ENCODE data around the gene ANKRD11.
"Not testable (repeated sequence)": the region's sequence is repeated elsewhere in the genome, so short reads cannot be mapped to it uniquely, and the experiment has no call there.

ANKRD11 gene

DNA sequence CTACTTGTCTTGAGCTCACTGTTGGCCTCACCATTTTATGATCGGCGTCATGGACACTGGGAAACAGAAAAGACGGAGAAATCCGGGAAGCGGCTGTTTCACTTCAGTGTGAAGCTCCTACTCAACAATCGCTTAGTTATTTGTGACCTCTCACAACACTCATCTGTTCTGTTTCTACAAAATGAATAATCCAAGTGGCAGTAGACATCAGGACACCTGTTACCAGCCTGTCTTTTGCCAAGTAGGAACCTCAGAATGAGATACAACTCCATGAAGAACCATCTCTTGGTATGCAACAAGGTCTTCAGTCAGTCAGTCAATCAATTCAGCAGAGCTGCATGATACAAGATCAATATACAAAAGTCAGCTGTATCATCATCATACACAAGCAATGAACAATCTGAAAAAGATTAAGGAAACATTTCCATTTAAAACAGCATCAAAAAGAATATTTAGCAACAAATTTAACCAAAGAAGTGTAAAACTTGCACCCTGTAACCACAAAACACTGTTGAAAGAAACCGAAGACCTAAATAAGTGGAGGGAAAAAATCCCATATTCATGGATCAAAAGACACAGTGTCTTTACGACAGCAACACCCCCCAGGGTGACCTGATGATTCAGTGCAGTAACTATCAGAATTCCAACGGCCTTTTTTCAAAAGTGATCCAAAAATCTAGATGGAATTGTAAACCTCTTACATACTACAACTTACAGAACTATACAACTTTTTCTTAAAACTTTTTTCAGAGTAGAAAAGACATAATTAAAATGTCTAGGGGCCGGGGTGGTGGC is 63.4 kb downstream of the ANKRD11 start:
- DNase-seq: no peak

DNA sequence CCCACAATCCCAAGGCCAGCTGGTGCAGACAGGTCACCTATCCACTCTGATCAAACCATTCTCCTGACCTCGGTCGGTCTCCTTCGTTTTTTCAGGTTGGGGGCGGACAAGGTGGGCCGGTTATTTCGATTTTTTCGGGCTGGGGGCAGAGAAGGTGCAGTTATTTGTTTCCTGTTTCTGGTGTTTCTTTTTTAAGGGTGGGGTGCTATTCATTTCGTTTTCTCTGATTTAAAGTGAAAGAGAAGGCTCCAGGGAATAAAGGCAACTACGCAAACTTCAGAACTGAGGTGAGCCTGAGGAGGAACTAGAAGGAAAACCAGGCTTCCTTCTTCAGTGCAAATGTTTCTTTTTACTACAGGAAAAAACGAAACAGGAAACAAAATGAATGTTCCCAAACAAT is 64.8 kb downstream of the ANKRD11 start:
- DNase-seq: no peak

DNA sequence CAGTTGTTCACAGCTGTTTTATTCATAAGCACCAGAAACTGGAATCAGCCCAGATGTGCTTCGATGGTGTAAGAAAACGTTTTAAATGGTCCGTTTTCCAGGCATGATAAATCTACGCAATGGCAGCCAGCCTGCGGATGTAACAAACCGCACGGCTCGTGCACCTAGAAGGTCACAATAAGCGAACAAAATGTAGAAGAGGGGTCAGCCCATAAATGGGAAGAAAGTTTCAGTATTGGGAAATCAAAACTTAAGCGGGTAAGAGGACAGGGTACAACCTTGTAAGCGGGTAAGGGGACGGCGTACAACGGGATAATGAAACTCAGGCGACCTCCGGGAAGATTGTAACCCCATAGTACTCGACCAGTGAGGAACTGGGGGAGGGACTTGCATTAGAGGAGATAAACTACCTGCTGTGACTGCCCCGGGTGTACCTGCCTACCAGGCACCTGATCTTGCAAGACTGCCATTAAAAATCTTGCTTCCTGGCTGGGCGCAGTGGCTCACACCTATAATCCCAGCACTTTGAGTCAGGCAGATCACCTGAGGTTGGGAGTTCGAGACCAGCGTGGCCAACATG is 66.6 kb downstream of the ANKRD11 start:
- no peak for DNase-seq

DNA sequence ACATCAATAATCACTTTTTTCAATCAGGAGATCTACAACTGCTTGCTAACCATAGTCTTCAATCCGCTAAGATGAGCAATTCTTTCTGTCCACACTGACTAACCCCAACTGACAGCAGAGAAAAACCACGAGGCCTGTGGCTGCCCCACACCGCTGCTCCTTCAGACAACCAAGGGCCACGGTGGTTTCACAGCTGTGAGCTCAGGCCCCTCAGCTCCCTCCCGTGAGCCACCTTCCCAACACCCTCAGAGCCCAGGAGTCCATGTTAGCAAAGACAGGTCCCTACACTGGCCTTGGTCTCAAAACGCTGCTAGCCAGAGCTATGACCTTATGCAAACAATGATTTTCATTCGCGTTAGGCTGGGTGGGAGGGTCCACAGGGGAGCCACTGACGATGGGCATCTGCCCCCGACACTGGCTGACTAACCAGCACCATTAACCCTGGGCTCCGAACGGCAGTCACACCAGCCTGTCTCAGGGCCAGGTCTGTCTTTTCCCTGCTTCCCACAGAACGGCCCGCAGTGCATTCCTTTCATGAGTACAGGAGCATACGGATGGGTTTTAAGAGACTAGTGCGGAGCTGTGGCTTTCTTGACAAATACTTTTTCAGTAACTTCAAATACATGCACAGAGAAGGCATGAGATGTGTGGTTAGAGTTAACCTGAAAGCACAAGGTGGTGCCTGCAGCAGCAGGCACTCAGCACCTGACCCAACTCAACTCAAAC is 67.3 kb downstream of the ANKRD11 start:
- peak; percentile 74 for DNase-seq

DNA sequence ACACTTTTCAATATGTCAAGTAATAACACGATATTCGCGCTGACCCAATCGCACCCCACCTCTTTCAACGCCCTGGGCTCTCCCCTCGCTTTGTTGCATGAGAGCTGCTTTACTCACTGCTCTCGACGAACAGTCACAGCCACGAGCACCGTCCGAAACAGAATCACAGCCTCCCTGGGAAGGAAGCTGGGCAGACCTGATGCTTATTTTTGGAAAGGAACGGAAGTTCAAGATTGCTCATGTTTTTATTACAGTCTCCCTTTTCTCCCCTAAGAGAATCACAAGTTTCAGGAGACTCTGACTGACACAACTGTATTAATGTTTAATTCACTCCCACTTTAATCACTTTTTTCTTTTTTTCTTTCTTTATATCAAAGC is 67.8 kb downstream of the ANKRD11 start:
- DNase-seq: peak; percentile 57

DNA sequence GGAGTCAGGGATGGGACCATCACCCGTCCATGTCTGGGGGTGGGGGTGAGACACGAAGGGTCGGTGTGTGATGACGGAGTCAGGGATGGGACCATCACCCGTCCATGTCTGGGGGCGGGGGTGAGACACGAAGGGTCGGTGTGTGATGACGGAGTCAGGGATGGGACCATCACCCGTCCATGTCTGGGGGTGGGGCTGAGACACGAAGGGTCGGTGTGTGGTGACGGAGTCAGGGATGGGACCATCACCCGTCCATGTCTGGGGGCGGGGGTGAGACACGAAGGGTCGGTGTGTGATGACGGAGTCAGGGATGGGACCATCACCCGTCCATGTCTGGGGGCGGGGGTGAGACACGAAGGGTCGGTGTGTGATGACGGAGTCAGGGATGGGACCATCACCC is 69.1 kb downstream of the ANKRD11 start:
- DNase-seq: not testable (repeated sequence)

DNA sequence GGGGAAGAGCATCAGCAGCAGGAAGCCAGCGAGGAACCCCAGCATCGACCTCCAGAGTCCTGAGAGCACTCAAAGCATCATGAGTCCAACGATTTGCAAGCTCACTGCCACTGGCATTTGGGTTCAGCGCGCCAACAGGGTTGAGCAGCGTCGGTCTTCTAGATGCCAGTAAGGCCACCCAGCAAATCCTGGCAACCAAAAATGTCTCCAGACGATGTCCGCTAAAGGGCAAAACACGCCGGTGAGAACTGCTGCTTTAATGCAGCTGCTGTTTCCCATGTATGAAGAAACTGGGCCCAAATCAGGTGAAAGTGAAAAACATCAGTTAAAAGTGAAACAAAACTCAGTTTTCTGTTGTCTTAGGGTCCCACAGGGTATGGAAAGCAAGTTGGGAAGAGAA is 70.2 kb downstream of the ANKRD11 start:
- no peak for DNase-seq

DNA sequence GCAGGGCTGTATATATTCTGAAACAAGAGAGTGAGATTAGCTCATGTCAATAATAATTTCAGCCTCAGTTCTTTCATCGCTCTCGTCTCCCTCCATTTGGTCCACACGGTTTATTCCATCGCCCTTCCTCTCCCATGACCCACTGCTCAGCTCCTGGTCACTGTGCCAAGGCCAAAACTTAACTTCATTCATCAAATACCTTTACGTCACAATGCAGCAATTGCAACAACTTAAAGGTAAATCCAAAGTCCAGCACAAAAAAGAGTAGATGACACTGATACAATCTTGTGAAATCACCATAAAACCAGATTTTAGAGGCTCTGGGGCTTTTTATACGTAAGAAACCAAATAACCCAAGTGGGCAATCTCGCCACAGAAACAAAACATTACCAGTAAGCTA is 72.0 kb downstream of the ANKRD11 start:
- DNase-seq: no peak

DNA sequence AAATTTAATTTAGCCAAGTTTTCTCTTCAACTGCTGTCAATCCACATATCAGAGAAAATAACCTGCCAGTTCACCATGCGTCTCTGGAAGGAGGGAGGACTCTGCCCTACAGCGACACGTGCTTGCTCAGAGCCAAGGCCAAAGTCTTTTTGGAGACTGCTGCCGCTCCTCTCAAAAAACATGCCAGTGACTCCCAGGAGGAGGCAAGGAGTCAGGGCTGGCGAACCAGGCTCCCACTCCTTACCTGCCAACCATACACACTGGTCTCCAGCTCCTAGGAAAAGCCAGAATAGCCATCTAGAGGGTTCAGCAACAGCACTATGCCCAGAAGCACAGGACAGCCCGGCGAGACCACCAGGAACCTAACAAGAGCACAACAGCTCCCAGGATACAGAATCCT is 73.0 kb downstream of the ANKRD11 start:
- DNase-seq: no peak

DNA sequence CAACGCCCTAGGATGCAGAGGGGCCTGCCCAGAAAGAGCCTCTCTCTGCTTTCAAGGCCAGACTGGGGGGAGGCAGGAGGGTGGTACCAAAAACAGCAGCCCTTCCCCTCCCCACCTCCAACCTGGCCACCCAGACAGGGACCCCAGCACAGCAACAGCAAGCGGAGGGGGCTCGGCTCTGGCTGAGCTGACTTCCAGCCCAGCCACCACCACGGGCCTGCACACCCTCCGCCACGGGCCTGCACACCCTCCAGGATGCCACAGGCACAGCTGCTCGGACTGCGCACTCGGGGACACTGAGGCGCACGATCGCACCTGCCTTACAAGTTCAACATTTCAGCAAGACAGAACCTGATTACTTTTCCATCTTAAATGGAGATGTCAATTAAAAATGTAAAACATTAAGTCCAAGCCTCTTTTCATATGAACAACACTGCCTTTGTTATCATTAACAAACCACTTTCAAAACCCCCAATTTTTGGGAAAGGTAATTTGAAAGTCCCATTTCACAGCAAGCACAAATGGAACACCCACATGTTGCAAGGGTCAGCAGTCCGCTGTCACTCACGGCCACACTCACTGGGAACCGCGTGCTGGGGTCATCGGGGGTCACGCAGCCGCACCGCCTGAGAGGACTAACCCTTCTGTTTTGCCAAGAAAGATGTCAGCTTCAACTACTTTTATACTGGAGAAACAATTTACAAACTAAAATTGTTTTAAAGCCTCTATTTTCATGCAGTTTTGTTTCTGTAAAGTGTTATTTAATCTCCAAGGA is 76.4 kb downstream of the ANKRD11 start:
- DNase-seq: no peak

DNA sequence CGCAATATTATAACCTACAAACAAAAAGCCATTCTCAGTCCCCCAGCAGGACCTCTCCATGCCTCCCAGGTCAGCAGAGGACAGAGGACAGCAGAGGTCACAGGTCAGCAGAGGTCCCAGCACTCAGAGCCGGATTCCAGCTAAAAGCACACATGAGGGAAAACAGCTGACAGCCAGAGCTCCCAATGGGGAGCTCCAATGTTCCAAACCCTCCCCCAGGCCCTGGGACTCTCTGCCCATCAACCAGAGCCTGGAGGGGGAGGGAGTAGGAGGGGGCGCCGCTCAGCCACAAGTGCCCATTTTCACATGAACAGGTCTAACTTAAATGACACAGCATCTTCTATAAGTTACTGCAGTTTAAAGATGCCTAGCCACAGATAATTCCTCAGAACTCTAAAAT is 77.5 kb downstream of the ANKRD11 start:
- DNase-seq: no peak

DNA sequence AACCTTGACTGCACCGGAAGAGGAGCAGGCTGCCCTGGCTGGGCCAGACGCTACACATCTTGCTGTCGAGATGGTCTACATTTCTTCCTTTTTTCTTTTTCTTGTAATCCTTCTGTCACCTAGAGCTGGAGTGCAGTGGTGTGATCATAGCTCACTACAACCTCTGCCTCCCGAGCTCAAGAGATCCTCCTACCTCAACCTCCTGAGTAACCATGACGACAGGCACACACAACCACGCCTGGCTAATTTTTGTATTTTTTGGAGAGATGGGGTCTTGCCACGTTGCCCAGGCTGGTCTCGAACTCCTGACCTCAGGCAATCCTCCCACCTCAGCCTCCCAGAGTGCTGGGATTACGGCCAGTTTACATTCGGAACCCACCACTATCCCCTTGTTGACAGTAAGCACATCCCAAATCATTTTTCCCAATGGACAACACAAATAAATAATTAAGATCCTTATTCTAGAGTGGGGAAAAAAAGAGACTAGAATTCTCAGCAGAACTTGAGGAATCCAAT is 79.0 kb downstream of the ANKRD11 start:
- DNase-seq: no peak

DNA sequence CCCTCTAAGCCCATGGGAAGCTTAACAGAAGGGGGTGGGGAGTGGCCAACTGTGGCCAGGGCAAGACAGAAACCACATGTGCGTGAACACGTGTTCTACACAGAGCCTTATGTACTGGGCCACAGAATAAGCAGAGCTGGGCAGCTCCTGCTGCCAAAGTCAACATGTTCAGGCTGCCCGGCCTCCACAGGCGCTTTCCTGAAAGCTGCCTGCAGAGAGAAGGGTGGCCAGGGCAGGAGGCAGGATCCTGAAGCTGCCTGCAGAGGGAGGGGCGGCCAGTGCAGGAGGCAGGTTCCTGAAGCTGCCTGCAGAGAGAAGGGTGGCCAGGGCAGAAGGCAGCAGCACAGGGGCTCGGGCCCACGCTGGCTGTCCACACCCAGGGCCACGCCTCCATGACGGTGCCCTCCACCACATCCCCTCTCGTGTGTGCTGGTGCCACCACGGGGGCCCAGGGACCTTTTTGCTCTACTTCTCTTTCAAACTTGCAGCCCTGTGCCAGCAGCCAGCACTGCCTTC is 79.5 kb downstream of the ANKRD11 start:
- no peak for DNase-seq

DNA sequence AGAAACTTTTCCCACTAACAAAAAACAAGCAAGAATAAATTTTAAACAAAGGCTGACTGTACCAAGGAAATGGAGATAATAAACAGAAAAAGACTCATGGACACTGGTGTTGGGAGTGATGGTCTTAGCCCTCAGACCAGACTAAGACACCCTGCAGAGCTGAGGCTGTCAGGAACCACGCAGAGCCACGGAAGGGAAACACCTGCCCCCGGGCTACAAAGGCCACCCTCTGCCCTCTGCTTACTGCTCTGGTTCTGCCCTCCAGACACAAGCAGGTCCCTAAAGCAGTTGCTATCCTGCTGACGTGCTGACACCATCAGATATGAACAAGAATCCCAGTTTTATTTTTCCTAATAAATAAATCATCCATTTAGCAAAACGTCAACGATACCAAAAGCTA is 80.0 kb downstream of the ANKRD11 start:
- DNase-seq: no peak

DNA sequence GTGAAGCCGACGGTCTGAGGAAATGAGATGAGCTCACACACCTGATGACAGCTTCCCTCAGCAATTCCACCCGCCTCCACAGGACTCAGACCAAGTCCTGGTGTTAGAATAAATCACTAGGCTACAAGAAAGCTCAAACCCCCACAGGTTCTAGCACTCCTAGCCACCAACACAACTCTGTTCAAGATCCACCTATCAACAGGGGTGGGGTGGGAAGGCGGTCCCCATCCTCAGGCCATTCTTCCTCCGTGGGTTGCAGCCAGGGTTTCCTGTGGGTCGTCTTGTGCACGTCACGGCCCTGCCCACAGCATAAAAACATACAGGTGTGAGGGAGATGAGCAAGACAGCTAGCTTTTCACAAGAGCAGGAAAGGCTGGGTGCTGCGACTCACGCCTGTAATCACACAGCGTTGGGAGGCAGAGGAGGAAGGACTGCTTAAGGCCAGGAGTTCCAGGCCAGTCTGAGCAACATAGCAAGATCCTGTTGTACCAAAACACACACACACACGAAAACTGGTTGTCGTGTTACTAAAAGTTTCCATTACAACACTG is 81.1 kb downstream of the ANKRD11 start:
- peak; percentile 60 for DNase-seq

DNA sequence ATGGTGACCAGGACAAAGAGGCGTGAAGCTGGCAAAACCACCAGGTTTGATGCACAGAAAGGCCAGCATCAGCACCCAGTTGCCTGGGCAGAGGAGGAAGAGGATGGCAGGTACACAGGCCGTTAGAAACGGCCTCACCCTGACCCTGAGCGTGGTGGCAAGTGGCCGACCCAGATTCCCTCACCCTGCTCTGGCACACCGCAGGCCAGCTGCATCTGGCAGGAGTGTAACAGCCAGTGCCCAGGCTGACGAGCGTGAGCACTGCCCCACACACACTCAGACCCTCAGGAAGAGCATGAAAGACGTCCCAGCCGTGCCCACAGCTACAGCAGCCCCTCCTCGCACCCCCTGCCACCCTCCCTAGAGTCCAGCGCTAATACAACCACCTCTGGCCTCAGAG is 82.0 kb downstream of the ANKRD11 start:
- DNase-seq: no peak

DNA sequence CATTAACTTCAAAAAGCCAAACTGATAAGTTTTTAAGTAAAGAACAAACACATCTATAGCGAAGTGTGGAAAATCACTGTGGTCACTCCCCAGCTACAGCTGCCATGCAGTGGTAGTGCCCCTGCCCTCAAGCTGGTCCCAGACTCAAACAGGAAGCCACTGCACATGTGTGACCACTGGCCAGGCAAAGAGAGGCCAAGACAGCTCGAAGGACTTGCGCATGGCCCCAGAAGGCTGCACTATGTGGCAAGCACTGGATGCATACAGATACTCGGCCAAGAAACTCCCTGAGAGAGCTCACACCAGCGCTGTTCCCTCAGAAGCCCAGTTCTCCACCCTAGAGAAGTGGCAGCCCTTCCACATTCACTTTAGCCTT is 82.4 kb downstream of the ANKRD11 start:
- DNase-seq: no peak

DNA sequence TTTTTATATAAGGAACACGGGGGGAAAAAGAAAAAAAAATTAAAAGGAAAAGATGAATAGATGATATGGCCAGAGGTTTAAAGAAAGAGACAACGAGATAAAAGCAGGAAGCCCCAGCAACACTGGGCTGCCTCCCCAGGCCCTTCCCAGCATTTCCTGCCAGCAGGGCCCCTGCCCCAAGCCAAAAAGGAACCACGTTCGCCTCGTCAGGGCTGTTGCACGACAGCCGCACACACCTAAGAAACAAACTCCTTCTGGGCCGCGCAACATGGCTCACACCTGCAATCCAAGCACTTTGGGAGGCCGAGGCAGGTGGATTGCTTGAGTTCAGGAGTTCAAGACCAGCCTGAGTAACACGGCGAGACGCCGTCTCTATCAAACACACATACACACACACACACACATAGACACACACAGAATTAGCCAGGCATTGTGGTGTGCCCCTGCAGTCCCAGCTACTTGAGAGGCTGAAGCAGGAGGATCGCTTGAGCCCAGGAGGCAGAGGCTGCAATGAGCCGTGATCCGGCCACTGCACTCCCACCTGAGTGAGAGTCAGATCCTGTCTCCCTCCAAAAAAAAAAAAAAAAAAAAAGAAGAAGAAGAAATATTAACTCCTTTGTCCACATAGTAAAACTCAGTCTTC is 83.0 kb downstream of the ANKRD11 start:
- DNase-seq: no peak

DNA sequence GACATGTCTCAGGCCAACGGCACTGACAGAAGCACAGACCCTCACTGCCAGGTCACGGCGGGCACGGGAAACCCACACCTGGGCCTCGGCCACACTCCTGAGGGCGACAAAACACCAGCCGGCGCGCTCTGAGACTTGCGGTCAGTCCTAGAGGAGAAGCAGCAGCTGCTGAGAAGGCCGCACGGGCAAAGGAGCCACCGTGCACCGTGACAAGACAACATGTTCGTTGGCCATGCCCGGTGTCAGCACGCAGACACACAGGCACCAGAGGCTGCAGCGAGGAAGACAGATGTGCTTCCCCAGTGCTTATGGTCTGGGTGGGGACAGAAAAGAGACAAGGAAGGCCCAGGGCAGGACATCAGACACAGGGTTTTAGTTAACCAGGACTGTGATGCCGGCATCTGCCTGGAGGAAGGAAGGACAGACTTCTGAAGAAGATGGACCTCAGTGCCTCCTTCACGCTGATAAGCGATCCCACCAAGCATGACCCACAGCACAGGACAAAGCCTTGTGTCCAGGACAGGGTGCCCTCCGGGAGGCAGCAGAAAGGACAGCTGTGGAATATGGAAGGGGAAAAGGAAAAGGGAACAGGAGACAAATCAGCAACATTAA is 84.0 kb downstream of the ANKRD11 start:
- no peak for DNase-seq

DNA sequence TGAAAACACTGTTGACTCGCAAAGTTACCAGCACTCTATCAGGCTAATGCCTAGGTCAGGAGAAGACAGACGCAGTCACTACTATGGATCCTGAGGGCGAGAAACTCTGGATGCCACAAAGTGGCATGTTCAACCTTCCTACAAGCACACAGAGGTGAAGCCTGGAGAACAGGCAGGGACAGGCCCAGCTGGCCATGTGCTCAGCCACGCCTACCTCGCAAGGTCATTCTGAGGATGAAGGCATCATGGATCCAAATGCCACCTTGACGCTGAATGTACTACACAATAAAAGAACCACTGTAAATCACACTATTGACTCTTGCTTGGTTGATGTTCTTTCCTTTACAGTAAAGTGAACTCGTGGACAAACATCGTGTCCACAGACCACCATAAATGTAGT is 85.8 kb downstream of the ANKRD11 start:
- no peak for DNase-seq

DNA sequence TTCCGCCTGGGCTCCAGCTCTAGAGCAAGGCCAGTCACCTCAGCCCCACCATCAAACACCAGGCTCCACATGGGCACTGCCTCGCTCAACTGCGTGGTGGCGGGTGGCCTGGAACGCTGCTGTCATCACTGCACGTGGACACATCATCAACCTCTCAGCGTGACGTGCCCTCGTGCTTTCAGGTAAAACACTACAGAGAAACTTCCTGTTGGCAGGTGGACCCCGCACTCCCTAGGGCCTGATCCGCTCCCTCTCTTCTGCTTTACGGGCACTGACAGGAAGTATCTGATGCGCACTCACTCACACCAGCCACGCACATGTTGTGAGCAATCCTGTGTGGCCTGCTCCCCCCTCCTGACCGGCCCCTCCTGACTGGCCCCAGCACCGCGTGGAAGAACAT is 87.4 kb downstream of the ANKRD11 start:
- peak; percentile 36 for DNase-seq
